ENCODE results near the gene STRA8.
A peak's percentile ranks its signal among the peaks of the same experiment; 100 is the strongest.

Gene STRA8

GRCh38 chr7:135275971-135276580 is 42.4 kb downstream of the STRA8 start:
- Mint-ChIP-seq H3K27me3 (peaks cover 4% of the 10 kb centered on the region in 2 donors), H3K36me3 (peaks cover 0 to 3% of the 10 kb centered on the region in 2 donors), H3K4me3 (no peak overlapping the region), H3K4me1 (peaks cover 3 to 6% of the 10 kb centered on the region in 2 donors), H3K27ac (no peak overlapping the region), H3K9me3 (peaks cover 4 to 5% of the 10 kb centered on the region in 2 donors)
- ATAC-seq (replicated peaks) (no peak), DNase-seq (no peak)

- ATAC-seq (replicated peaks) = no peak
Measured at GRCh38 chr7:135277161-135277560, 43.5 kb downstream of the STRA8 start.

GRCh38 chr7:135281363-135281949 is 47.8 kb downstream of the STRA8 start:
- Mint-ChIP-seq H3K36me3 (no peaks in the 10 kb centered on the region), H3K4me3 (peak overlapping the region in 1 of 2 donors; percentile 23), H3K4me1 (peaks cover 4 to 22% of the 10 kb centered on the region in 2 donors)

More at GRCh38 chr7:135277161-135277560, 43.5 kb downstream of the STRA8 start:
- H3K27ac Mint-ChIP-seq = no peak overlapping the region
- peaks cover 8% of the 10 kb centered on the region in 2 donors for H3K27me3 Mint-ChIP-seq
- H3K9me3 Mint-ChIP-seq = peaks cover 2 to 4% of the 10 kb centered on the region in 2 donors
- peaks cover 0 to under 1% of the 10 kb centered on the region in 2 donors for H3K36me3 Mint-ChIP-seq
- peaks cover 7 to 15% of the 10 kb centered on the region in 2 donors for H3K4me1 Mint-ChIP-seq
- DNase-seq = no peak
- H3K4me3 Mint-ChIP-seq = no peak overlapping the region

GRCh38 chr7:135282561-135283254 is 49.1 kb downstream of the STRA8 start:
- ATAC-seq (replicated peaks) (no peak), DNase-seq (no peak)
- no peak overlapping the region for H3K27ac Mint-ChIP-seq
- peaks cover 8% of the 10 kb centered on the region in 2 donors for H3K27me3 Mint-ChIP-seq
- peaks cover 0 to 4% of the 10 kb centered on the region in 2 donors for H3K9me3 Mint-ChIP-seq
- H3K4me3 Mint-ChIP-seq = no peak overlapping the region
- peaks cover 4 to 22% of the 10 kb centered on the region in 2 donors for H3K4me1 Mint-ChIP-seq
- H3K36me3 Mint-ChIP-seq = no peaks in the 10 kb centered on the region

More at GRCh38 chr7:135281363-135281949, 47.8 kb downstream of the STRA8 start:
- peaks cover 8% of the 10 kb centered on the region in 2 donors for H3K27me3 Mint-ChIP-seq
- DNase-seq = peak; percentile 68
- ATAC-seq (replicated peaks) = peak; percentile 96 to 98
- peak overlapping the region; percentile 33 for H3K27ac Mint-ChIP-seq
- H3K9me3 Mint-ChIP-seq = peaks cover 0 to 4% of the 10 kb centered on the region in 2 donors

GRCh38 chr7:135283959-135284638 is 50.5 kb downstream of the STRA8 start:
- DNase-seq = no peak
- H3K9me3 Mint-ChIP-seq = peaks cover 0 to 1% of the 10 kb centered on the region in 2 donors
- H3K36me3 Mint-ChIP-seq = no peaks in the 10 kb centered on the region
- peaks cover 4 to 18% of the 10 kb centered on the region in 2 donors for H3K4me1 Mint-ChIP-seq
- ATAC-seq (replicated peaks) = no peak
- no peak overlapping the region for H3K27ac Mint-ChIP-seq
- peaks cover 8% of the 10 kb centered on the region in 2 donors for H3K27me3 Mint-ChIP-seq
- H3K4me3 Mint-ChIP-seq = no peak overlapping the region

- Mint-ChIP-seq H3K36me3 (no peaks in the 10 kb centered on the region), H3K9me3 (no peaks in the 10 kb centered on the region), H3K27me3 (peaks cover 3 to 8% of the 10 kb centered on the region in 2 donors), H3K4me1 (peaks cover 4 to 16% of the 10 kb centered on the region in 2 donors), H3K4me3 (no peak overlapping the region), H3K27ac (no peak overlapping the region)
- no peak for DNase-seq
- no peak for ATAC-seq (replicated peaks)
Measured at GRCh38 chr7:135285547-135286233, 52.1 kb downstream of the STRA8 start.

GRCh38 chr7:135286876-135287275 is 53.2 kb downstream of the STRA8 start:
- no peak for ATAC-seq (replicated peaks)
- Mint-ChIP-seq H3K27me3 (no peaks in the 10 kb centered on the region), H3K4me3 (no peak overlapping the region), H3K9me3 (no peaks in the 10 kb centered on the region), H3K27ac (no peak overlapping the region), H3K4me1 (peaks cover 1 to 16% of the 10 kb centered on the region in 2 donors), H3K36me3 (no peaks in the 10 kb centered on the region)
- no peak for DNase-seq

- ATAC-seq (replicated peaks) (no peak), DNase-seq (no peak)
- H3K27me3 Mint-ChIP-seq = no peaks in the 10 kb centered on the region
- H3K27ac Mint-ChIP-seq = no peak overlapping the region
- H3K4me1 Mint-ChIP-seq = peaks cover 1 to 13% of the 10 kb centered on the region in 2 donors
- no peak overlapping the region for H3K4me3 Mint-ChIP-seq
- H3K36me3 Mint-ChIP-seq = no peaks in the 10 kb centered on the region
- no peaks in the 10 kb centered on the region for H3K9me3 Mint-ChIP-seq
Measured at GRCh38 chr7:135290594-135290993, 57.0 kb downstream of the STRA8 start.

- Mint-ChIP-seq H3K4me1 (peaks cover 1 to 13% of the 10 kb centered on the region in 2 donors), H3K36me3 (peaks cover 0 to under 1% of the 10 kb centered on the region in 2 donors), H3K9me3 (no peaks in the 10 kb centered on the region), H3K4me3 (no peak overlapping the region), H3K27me3 (peaks cover 0 to 1% of the 10 kb centered on the region in 2 donors), H3K27ac (no peak overlapping the region)
- ATAC-seq (replicated peaks) = peak in 1 of 2 donors; percentile 74
- no peak for DNase-seq
Measured at GRCh38 chr7:135291809-135292253, 58.2 kb downstream of the STRA8 start.

- Mint-ChIP-seq H3K9me3 (peaks cover 9 to 13% of the 10 kb centered on the region in 2 donors), H3K4me1 (no peaks in the 10 kb centered on the region), H3K36me3 (peaks cover 7 to 10% of the 10 kb centered on the region in 2 donors), H3K27ac (no peak overlapping the region), H3K27me3 (peaks cover 9 to 21% of the 10 kb centered on the region in 2 donors), H3K4me3 (no peak overlapping the region)
- DNase-seq (no peak), ATAC-seq (replicated peaks) (no peak)
Measured at GRCh38 chr7:135299235-135299634, 65.6 kb downstream of the STRA8 start.

GRCh38 chr7:135300913-135301765 is 67.5 kb downstream of the STRA8 start:
- Mint-ChIP-seq H3K27me3 (peaks cover 9 to 22% of the 10 kb centered on the region in 2 donors), H3K9me3 (peaks cover 9 to 13% of the 10 kb centered on the region in 2 donors), H3K4me3 (no peak overlapping the region), H3K27ac (no peak overlapping the region), H3K4me1 (no peaks in the 10 kb centered on the region), H3K36me3 (peaks cover 7 to 10% of the 10 kb centered on the region in 2 donors)
- DNase-seq (no peak), ATAC-seq (replicated peaks) (no peak)

Data from stimulated activated naive B cell treated with anti-CD40 and anti-IgM and Interleukin-4, amounts not matched to agents 10 μg/mL and 1 μg/mL and 100 μg/mL, for 72 hours (primary cell).